HepG2 (cell line): ENCODE measurements around the gene ADAMTS4. TPM values are rescaled to one million over a fixed set of nuclear protein-coding genes. Genes with fewer than 3 reads are reported as not detected.

Experiments used
- ATAC-seq: fragments of 200-7000 bp; cut with Tn5 transposase; 3 replicates; pipeline ENCODE4 v1.9.1; 2020; ENCODE audit warnings: mild to moderate bottlenecking, moderate library complexity
- BruUV-seq: library from RNA; stranded (reverse); fragments of 400-500 nt; replicated peaks from 2 replicates; lab custom pipeline; 2021; lab: Mats Ljungman, UMichigan
- CTCF ChIA-PET: fragments of 300-600 bp; formaldehyde crosslinking; extraction: SDS; loops from one replicate; lab custom pipeline; 2021; ENCODE audit warnings: low total read pairs, inconsistent platforms, low intra/inter-chr PET ratio; lab: Yijun Ruan, JAX
- POLR2A ChIA-PET: fragments of 350-600 bp; sonication (Branson Sonifier 250); formaldehyde crosslinking; loops from one replicate; lab custom pipeline; 2020; ENCODE audit warnings: antibody characterized with exemption, inconsistent platforms; lab: Yijun Ruan, JAX
- DNase-seq: peaks from one replicate; pipeline ENCODE4 v3.0.0-alpha.2; 2015; ENCODE audit warnings: low spot score
- FAIRE-seq: peaks from 3 replicates; lab custom pipeline; 2011; peaks lifted over from hg19 to GRCh38; lab: Jason Lieb, UNC
- H2AFZ ChIP-seq: one replicate; pipeline ENCODE4 v1.6.1; 2011; ENCODE audit warnings: low read length, inconsistent platforms
- H3K27ac ChIP-seq: fragments of 300-600 bp; 3 replicates; pipeline ENCODE4 v1.8.0; 2011; ENCODE audit warnings: mixed run types, mild to moderate bottlenecking, mixed read lengths, low read length, inconsistent platforms; ENCODE audit not compliant: insufficient read depth; ENCODE audit errors: extremely low read length
- H3K27me3 ChIP-seq, 2 experiments: fragments of 200-600 bp in 1 of 2; 2 replicates in 1 of 2; 3 replicates in 1 of 2; pipeline versions ENCODE4 v1.6.0 to v1.8.0; 2011; ENCODE audit warnings: low read length in 2 of 2, mild to moderate bottlenecking in 2 of 2, moderate library complexity in 2 of 2, inconsistent platforms in 1 of 2; ENCODE audit not compliant: insufficient read depth in 2 of 2, control insufficient read depth in 1 of 2
- H3K36me3 ChIP-seq, 2 experiments: fragments of 200-600 bp in 1 of 2; replicated peaks in 1 of 2; 2 replicates in 1 of 2; 3 replicates in 1 of 2; pipeline versions ENCODE4 v1.5.1 to v1.8.0; 2011; ENCODE audit warnings: low read length in 2 of 2, inconsistent platforms in 1 of 2; ENCODE audit not compliant: insufficient read depth in 2 of 2, control insufficient read depth in 1 of 2
- H3K4me1 ChIP-seq: 2 replicates; pipeline ENCODE4 v1.5.1; 2012; ENCODE audit warnings: low read length, inconsistent platforms; ENCODE audit not compliant: insufficient read depth
- H3K4me2 ChIP-seq: 2 replicates; pipeline ENCODE4 v1.6.0; 2011; ENCODE audit warnings: low read depth, low read length, inconsistent platforms
- H3K4me3 ChIP-seq, 3 experiments: fragments of 200-600 bp in 1 of 3; sonication (generic), shearing (Covaris generic) in 1 of 3; replicated peaks in 1 of 3; 2 replicates each; pipeline ENCODE4 v1.5.1; 2011 to 2016; ENCODE audit warnings: low read length in 3 of 3, inconsistent platforms in 2 of 3, low read depth in 2 of 3, mild to moderate bottlenecking in 2 of 3, control low read depth in 1 of 3, mixed read lengths in 1 of 3; ENCODE audit not compliant: insufficient read depth in 1 of 3
- H3K79me2 ChIP-seq: one replicate; pipeline ENCODE4 v1.6.1; 2011; ENCODE audit warnings: low read length, inconsistent platforms; ENCODE audit not compliant: insufficient read depth
- H3K9ac ChIP-seq: 2 replicates; pipeline ENCODE4 v1.6.0; 2011; ENCODE audit warnings: mild to moderate bottlenecking, low read depth, low read length, inconsistent platforms; ENCODE audit not compliant: insufficient read depth
- H3K9me3 ChIP-seq: 2 replicates; pipeline ENCODE4 v1.5.1; 2012; ENCODE audit warnings: mild to moderate bottlenecking, low read length
- H4K20me1 ChIP-seq: 2 replicates; pipeline ENCODE4 v1.6.0; 2011; ENCODE audit warnings: inconsistent platforms, mild to moderate bottlenecking, low read length, moderate library complexity; ENCODE audit not compliant: insufficient read depth
- HNF1A ChIP-seq, 2 experiments: sonication (generic) in 1 of 2; formaldehyde crosslinking in 1 of 2; IDR thresholded peaks; 2 replicates each; pipeline versions ENCODE4 v1.4.0 to v1.6.1; 2016 to 2020; ENCODE audit warnings: borderline replicate concordance in 1 of 2, low read depth in 1 of 2, mild to moderate bottlenecking in 1 of 2, missing genetic modification reagents in 1 of 2
- RFX3 ChIP-seq: IDR thresholded peaks from 2 replicates; pipeline ENCODE4 v1.6.1; 2016; ENCODE audit warnings: missing biosample characterization, missing genetic modification reagents
- WGBS: methylation state at CpG from one replicate; pipeline ENCODE4 v1.1.6; 2017; ENCODE audit warnings: low lambda C conversion rate; 5-methylcytosine and 5-hydroxymethylcytosine counted together
- in situ Hi-C: cut with HindIII; loops from 2 replicates; pipeline ENCODE4 v1.10.0; 2017; ENCODE audit warnings: low pct_unique_long_range_greater_than_20kb; ENCODE audit not compliant: extremely low pct_ligation_motif_present
- intact Hi-C: fragments of 100-400 bp; cut with micrococcal nuclease; formaldehyde crosslinking; loops from one replicate; pipeline ENCODE4 v1.10.0; 2022; ENCODE audit not compliant: unreplicated experiment
- polyA plus RNA-seq, 8 experiments: library from polyadenylated mRNA; depleted of rRNA in 3 of 8; stranded (reverse) in 7 of 8; unstranded in 1 of 8; fragments of >200 nt; fragmentation: Illumina TruSeq in 4 of 8; extraction: Trizol in 4 of 8; gene quantifications; 2 replicates each; pipeline versions ENCODE4 v1.2.1 to v1.2.3, GENCODE V29; 2011 to 2016; ENCODE audit warnings: low read depth in 4 of 8, missing spikeins in 1 of 8, mixed read lengths in 1 of 8; ENCODE audit not compliant: insufficient read depth in 1 of 8
- total RNA-seq, 5 experiments: library from RNA; depleted of rRNA; stranded (reverse); fragments of >200 nt; fragmentation: Illumina TruSeq; extraction: Trizol; gene quantifications; 2 replicates each; pipeline ENCODE4 v1.2.3, GENCODE V29; 2016; ENCODE audit warnings: low read depth in 1 of 5

Gene ADAMTS4
- total and polyA plus RNA-seq, 2 of the 13 experiments (the other 11 are each of a cell fraction or from before 2014, with no cell fraction given) = 0.51 to 1.7 TPM

GRCh38 chr1:161241682-161242081 is 42.8 kb upstream of the ADAMTS4 start:
- ATAC-seq (no peak), FAIRE-seq (no peak)
- POLR2A ChIA-PET = no interaction called here
- 34% methylated on average over 2 of the region's 3 CpGs for WGBS
- no peaks in the 10 kb centered on the region for H3K36me3 ChIP-seq
- H3K9me3 ChIP-seq = no peaks in the 10 kb centered on the region
- no peak overlapping the region for H3K4me2 ChIP-seq
- intact Hi-C loops = no loop called here
- peaks cover 37% of the 10 kb centered on the region for H3K4me1 ChIP-seq
- H3K79me2 ChIP-seq = no peaks in the 10 kb centered on the region
- CTCF ChIA-PET = no interaction called here
- no peak overlapping the region for H3K27ac ChIP-seq
- H3K4me3 ChIP-seq = no peak overlapping the region
- H3K27me3 ChIP-seq = peaks cover 1 to 3% of the 10 kb centered on the region in 2 experiments; a peak in 3 of 5 replicates
- H4K20me1 ChIP-seq = no peaks in the 10 kb centered on the region
- TF ChIP-seq HNF1A (IDR thresholded peaks at IDR 0.05; ENCODE audit: low read depth) = no peak
- TF ChIP-seq HNF1A (CRISPR knock-in tag; IDR thresholded peaks at IDR 0.05; ENCODE audit: borderline replicate concordance) = no peak
- TF ChIP-seq RFX3 (CRISPR knock-in tag) = 0 out of 2 replicates have a peak, but pooled peaks have one; percentile 45
- TF ChIP-seq, all 625 proteins: peak for 1
- Histone ChIP-seq H2AFZ (no peak overlapping the region), H3K9ac (no peak overlapping the region)
- no peak for DNase-seq
- in situ Hi-C loops = no loop called here
- BruUV-seq = no TSS peak
